ENCODE data around the gene CEND1.
A peak's percentile ranks its signal among the peaks of the same experiment; 100 is the strongest.

CEND1 gene

GRCh38 chr11:794766-795633 is 5.1 kb upstream of the CEND1 start:
- DNase-seq: no peak

DNA sequence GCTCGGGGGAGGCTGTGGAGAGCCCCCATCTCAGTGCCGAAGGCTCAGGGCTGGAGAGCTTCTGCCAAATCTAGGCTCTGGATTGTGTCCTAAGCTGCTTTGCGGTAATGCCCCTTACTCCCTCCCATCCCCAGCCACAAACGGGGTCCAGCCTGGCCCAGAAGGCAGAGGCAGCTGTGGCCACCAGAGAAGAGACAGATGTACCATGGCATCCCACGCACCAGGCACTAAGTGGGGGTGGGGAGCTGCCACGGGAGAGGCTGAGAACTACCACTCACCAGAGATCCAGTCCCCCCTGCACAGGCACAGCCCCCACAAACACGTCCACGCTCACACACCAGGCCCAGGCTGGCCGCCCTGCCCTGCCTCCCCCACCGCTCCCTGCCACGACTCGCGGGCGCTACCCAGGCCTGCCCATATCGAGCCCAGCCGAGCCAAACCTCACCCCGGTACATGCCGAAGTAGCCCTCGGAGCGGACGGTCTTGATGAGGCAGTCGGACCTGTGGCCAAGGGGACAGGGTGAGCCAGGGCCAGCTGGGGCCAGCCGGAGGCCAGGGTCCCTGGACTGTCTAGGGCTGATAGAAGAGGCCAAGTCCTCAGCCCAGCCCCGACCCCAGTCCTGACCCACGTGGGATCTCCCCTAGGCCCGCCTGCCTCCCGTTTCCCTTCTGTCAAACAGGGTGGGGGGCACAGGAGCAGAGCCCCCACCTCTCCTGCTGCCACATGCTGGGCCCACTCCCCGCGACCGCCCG is 4.3 kb upstream of the CEND1 start:
- no peak for DNase-seq

- no peak for DNase-seq
These were observed 3.7 kb upstream of the CEND1 start for GRCh38 chr11:793556-793955.

GRCh38 chr11:792873-793272 is 3.0 kb upstream of the CEND1 start:
- DNase-seq: no peak

DNA sequence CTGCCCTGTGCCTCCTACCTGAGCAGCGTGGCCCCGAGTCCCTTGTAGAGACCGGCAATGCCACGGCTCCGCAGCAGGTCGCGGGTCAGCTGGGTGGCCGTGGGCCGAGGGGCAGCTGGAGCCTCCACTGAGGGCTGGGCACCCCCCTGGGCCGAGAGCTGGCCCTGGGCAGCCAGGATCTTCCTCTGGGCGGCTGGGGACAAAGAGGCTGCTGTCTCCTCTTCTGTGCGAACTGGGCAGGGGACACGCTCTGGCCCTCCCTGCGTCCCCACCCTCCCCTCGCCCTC is 2.6 kb upstream of the CEND1 start:
- no peak for DNase-seq

DNA sequence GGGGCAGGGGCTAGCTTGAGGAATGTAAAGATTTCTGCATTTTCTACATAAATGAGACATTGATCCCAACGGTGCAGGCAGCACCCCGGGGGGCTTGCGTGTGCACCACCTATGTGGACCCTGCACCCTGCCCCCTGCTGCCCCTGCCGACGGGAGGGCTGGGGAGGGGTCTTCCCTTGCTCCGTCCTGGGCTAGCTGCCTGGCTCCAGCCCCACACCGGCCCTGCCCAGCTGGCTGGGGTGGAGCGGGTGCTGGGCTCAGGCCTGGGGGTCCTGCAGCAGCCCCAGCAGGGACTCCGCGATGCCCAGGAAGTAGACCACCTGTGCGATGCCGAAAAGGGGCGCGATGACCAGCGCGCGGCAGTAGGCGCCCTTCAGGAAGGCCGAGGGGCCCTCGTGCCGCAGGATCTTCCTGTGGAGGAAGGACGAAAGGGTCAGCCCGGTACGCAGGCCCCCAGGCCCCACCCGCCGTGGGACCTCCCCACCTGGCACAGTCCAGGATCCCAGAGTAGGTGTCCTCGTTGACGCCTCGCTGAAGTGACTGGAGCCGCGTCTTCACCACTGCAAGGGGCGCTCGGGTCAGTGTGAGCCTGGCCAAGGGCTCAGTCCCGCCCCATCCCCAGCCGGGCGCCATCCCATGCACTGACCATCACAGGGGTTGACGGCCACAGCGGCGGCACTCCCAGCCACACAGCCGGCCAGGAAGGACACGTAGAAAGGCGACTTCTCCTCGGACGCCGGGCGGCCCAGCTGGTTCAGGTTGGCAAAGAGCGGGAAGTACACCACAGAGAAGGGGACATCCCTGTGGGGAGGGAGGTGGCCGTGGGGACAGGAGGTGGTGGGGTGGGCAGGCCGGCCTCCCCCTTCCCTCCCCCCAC is 2.0 kb upstream of the CEND1 start:
- DNase-seq: no peak

GRCh38 chr11:790721-791564 is 1.1 kb upstream of the CEND1 start:
- DNase-seq: no peak

DNA sequence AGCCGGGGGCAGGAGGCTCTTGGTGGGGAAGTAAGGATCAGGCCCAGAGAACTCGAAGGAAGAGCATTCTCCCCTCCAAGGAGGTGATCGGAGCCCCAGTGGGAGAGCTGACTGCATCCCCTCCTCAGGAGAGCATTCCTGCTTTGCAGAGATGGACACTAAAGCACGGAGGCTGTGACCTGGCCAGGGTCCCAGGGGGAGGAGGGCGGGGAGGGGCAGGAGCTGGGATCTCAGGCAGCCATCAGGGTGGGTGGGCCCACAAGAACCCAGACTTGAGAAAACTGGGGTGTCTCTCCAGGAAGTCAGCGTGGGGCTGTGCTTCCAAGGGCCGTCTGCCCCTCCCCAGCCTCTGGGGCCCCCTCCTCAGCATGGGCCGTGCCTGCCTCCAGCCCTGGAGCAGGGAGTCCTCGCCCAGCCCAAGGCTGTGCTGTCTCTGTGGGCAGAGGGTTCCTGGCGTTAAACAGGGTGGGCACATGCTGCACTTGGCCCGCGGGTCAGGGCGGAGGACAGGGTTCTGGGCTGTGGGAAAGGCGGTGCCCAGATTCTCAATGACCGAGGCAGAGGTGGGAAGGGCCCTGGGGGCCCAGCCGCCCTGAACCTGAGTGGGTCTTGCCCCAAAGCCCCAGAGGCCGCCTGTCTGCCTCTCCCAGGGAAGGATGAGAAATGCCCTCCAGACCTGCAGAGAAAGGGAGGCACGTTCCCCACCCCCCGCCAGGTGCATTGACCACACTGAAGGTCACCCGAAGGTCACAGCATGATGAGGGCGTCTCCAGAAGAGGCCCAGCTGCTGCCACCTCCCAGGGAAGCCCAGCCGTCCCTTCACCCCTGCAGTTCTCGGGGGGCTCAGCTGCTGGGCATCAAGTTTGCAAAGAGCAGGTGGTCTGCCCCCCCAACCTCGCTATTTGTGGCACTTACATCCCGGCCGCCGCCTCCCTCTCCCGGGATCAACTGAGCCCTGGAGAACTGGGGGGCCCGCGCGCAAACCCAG is 643 bp downstream of the CEND1 start:
- no peak for DNase-seq

GRCh38 chr11:788009-788640 is 1.8 kb downstream of the CEND1 start:
- no peak for DNase-seq

DNA sequence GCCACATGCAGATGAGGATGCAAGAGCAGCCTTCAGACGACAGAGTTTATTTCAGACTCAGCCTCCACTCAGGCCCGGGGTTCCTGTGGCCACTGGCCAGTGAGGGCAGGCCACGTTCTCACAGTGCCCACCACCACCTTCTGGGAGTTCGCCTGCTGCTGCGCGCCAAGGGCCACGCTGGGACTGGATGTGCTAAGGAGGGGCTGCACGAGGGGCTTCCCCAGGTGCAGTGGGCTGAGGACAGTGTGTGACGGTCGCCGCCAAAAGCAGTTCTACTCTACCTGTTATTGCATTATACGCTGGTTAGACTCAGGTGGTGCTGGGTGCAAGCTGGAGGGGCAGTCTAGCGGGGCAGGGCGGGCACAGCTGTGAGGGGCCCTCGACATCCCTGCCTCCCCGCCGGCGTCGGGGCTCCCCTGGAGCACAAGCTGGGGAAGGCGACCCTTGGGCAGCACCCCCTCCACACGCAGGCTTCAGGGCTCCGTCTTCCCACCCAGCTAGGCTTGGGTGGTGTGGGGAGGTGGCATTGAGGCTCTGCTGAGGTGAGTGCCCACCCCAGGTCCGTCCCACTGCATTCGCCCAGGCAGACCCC is 2.7 kb downstream of the CEND1 start:
- no peak for DNase-seq

DNA sequence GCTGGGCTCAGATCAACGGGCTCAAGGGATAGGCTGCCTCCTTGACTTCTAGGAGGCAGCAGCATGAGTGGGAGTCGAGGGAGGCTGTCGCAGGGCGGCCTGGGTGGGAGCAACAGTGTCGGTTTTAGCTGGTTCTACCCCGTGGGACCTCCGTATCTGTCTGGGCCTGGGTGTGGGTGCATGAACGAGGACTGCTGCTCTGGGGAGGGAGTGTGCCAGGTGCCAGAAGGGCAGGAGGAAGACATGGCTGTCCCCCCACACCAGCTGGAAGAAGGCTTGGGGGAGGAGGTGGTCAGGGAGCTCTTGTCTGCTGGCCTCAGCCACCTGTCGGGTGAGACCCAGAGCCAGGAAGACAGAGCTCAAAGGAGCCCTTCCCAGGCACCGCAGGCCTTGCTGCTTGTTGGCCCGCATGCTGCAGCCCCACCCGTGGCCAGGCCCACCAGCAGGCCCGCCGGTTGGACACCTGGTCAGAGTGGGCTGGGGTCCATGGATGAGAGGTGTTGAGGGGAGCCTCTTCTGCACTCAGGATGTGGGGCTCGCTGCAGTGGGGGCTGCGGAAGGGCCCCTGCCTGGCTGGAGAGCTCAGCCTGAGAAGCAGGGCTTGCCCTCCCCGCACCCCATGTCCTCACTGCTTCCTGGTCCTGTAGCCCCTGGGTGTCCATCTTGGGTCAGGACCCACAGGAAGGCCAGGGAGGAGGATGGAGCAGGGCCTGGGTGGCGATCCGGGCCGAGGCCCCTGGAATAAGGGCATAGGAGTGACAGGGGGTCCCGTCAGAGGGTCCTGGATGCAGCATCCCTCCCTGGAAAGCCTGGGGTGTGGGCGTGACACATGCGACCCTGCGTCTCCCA is 3.4 kb downstream of the CEND1 start:
- no peak for DNase-seq

DNA sequence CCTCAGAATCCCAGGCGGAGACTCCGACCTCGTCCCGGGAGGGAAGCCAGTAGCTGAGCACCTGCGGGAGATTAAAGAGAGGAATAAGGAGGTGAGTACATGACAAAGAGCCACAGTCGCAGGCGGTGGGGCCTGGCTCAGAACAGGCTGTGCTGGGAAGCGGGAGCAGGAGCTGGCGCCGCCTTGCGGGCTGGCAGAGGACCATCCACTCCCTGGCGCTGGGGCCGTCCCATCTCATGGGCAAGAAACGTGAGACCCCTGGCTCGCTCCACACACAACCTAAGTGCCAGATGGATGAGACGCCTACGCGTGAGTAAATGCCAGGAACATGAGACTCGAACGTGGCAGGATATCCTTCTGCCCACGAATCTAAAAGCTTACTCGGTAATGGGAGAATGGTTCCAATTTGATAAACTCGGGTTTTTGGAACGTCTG is 6.3 kb downstream of the CEND1 start:
- DNase-seq: peak; percentile 51

- no peak for DNase-seq
These were observed 7.4 kb downstream of the CEND1 start for GRCh38 chr11:782264-783174.

DNA sequence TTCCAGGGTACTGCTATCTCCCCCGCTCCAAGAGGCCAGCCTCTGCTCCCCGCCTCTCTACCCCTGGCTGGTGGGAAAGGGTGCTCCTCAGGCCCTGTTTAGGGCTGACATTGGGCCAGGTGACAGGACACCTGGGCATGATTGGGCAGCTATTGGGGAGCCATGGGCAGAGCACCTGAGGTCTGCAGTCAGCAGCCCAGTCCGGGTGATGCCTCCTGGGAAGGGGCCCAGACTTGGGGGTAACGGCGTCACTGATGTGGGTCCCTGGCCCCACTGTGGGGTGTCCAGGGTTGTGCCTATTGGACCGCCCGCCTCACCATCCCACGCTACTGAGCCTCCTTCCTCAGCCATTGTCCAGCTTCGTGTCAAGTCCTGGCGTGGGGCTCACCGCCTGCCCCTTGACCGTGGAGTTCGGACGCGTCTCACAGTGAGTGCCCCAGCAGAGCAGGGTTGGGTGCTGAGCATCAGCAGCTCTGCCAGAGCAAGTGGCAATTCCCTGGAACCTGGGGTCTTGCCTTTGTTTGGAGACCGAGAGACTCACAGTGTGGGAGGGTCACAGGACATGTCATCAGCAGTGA is 9.8 kb downstream of the CEND1 start:
- no peak for DNase-seq

GRCh38 chr11:778976-779954 is 10.6 kb downstream of the CEND1 start:
- DNase-seq: no peak
